NCI-H187 (cell line): Measurements from ENCODE around the gene ADGRG3.

Experiments used
- DNase-seq, 2 experiments: peaks; one replicate each; lab custom pipeline; 2025; lab: John Stamatoyannopoulos, UW

The ADGRG3 gene

GRCh38 chr16:57668263-57668571 is at the start of gene ADGRG3:
ADGRG3 (plus strand) TSS chr16:57668306; CDS start chr16:57668348, 42 bp downstream.
- DNase-seq, result no peak

GRCh38 chr16:57619133-57619605 is 48.9 kb upstream of the ADGRG3 start:
- DNase-seq, result no peak

GRCh38 chr16:57619606-57620334 is 48.3 kb upstream of the ADGRG3 start:
- DNase-seq, result peak in 1 of 2 experiments; percentile 2

GRCh38 chr16:57620335-57621231 is 47.5 kb upstream of the ADGRG3 start:
- no peak for DNase-seq

GRCh38 chr16:57621521-57622271 is 46.4 kb upstream of the ADGRG3 start:
- DNase-seq, result no peak

- DNase-seq, result no peak
These were observed 45.5 kb upstream of the ADGRG3 start for GRCh38 chr16:57622361-57623250.

GRCh38 chr16:57623251-57624043 is 44.7 kb upstream of the ADGRG3 start:
- DNase-seq, result peak in 1 of 2 experiments; percentile 41

- DNase-seq, result no peak
These were observed 43.9 kb upstream of the ADGRG3 start for GRCh38 chr16:57624044-57624688.

- DNase-seq, result no peak
These were observed 43.2 kb upstream of the ADGRG3 start for GRCh38 chr16:57624806-57625500.

- DNase-seq, result no peak
These were observed 41.5 kb upstream of the ADGRG3 start for GRCh38 chr16:57626420-57627170.

- DNase-seq, result no peak
These were observed 40.8 kb upstream of the ADGRG3 start for GRCh38 chr16:57627184-57627871.

GRCh38 chr16:57628008-57628781 is 39.9 kb upstream of the ADGRG3 start, which contains the start of gene ADGRG1:
ADGRG1 (plus strand) TSS chr16:57628630; CDS start chr16:57650288, 21,658 bp downstream.
- no peak for DNase-seq

- no peak for DNase-seq
These were observed 39.3 kb upstream of the ADGRG3 start for GRCh38 chr16:57628783-57629293.

GRCh38 chr16:57629516-57630406 is 38.3 kb upstream of the ADGRG3 start:
- DNase-seq, result no peak

GRCh38 chr16:57630407-57630797 is 37.7 kb upstream of the ADGRG3 start:
- no peak for DNase-seq
